Neural progenitor cell (in vitro differentiated cells): Measurements from ENCODE around the gene SDS.

Experiments
- EZH2 ChIP-seq: fragments of 200-600 bp; sonication (generic); IDR thresholded peaks from 2 replicates; pipeline ENCODE4 v1.6.1; 2017; ENCODE audit warnings: antibody characterized with exemption, mild to moderate bottlenecking, moderate library complexity
- EZH2phosphoT487 ChIP-seq: fragments of 200-600 bp; sonication (generic); IDR thresholded peaks from 2 replicates; pipeline ENCODE4 v1.6.1; 2017; ENCODE audit warnings: antibody characterized with exemption
- TF ChIP-seq, protein P1 (sequence below): fragments of 200-600 bp; sonication (generic); IDR thresholded peaks from 2 replicates; pipeline ENCODE4 v1.5.1; 2017; ENCODE audit warnings: antibody characterized with exemption, mild to moderate bottlenecking

- TF ChIP-seq, protein P1, sequence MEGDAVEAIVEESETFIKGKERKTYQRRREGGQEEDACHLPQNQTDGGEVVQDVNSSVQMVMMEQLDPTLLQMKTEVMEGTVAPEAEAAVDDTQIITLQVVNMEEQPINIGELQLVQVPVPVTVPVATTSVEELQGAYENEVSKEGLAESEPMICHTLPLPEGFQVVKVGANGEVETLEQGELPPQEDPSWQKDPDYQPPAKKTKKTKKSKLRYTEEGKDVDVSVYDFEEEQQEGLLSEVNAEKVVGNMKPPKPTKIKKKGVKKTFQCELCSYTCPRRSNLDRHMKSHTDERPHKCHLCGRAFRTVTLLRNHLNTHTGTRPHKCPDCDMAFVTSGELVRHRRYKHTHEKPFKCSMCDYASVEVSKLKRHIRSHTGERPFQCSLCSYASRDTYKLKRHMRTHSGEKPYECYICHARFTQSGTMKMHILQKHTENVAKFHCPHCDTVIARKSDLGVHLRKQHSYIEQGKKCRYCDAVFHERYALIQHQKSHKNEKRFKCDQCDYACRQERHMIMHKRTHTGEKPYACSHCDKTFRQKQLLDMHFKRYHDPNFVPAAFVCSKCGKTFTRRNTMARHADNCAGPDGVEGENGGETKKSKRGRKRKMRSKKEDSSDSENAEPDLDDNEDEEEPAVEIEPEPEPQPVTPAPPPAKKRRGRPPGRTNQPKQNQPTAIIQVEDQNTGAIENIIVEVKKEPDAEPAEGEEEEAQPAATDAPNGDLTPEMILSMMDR: no peak
- TF ChIP-seq EZH2: no peak
- no peak for TF ChIP-seq EZH2phosphoT487
Measured at GRCh38 chr12:113366827-113367226, 36.9 kb downstream of the SDS start.
